ENCODE data around the gene PPIC. TPM values are rescaled to one million over a fixed set of nuclear protein-coding genes. Genes with fewer than 3 reads are reported as not detected.
"Not testable (repeated sequence)": the region's sequence is repeated elsewhere in the genome, so short reads cannot be mapped to it uniquely, and the experiment has no call there.

The PPIC gene
- total RNA-seq, 3 donors from 2014 or later: 49.7 to 68.8 (median 50.8) TPM

DNA sequence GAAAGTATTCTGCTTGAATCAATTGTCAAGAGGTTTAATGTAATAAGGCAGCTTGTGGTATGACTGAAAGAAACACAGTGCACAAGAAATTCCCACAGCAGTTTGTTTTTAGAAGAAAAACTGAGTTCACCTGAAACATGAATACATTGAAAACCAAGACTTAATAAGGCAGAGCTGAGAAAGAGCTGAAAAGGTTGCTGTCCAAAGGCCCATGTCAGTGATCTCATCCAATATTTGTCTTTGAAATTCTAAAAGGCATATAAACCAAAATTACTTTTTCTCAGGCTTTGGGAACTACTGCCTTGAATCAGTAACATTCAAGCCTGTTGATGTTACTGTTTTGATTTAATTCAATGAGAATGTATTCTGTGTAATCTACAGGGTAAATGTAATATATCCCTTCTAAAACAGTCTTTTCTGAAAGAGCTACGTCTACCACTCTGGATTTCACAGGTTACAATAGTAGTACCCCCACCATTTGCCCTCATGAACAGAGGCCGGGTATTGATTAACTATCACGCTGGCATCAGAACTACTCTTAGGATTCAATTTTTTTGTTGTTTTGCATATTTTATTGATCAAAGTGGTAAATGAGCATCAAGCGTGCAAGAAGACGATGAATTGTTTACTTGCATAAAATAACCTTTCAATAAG is 57.8 kb downstream of the PPIC start:
- DNase-seq (no peak), ATAC-seq (no peak)
- no peaks in the 10 kb centered on the region for H3K9me3 ChIP-seq
- TF ChIP-seq, protein P1, sequence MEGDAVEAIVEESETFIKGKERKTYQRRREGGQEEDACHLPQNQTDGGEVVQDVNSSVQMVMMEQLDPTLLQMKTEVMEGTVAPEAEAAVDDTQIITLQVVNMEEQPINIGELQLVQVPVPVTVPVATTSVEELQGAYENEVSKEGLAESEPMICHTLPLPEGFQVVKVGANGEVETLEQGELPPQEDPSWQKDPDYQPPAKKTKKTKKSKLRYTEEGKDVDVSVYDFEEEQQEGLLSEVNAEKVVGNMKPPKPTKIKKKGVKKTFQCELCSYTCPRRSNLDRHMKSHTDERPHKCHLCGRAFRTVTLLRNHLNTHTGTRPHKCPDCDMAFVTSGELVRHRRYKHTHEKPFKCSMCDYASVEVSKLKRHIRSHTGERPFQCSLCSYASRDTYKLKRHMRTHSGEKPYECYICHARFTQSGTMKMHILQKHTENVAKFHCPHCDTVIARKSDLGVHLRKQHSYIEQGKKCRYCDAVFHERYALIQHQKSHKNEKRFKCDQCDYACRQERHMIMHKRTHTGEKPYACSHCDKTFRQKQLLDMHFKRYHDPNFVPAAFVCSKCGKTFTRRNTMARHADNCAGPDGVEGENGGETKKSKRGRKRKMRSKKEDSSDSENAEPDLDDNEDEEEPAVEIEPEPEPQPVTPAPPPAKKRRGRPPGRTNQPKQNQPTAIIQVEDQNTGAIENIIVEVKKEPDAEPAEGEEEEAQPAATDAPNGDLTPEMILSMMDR (IDR thresholded peaks at IDR 0.05): no peak
- intact Hi-C loops (cut with DNase I, micrococcal nuclease): no loop called here
- H3K36me3 ChIP-seq (ENCODE audit: low read depth): no peaks in the 10 kb centered on the region
- no peak overlapping the region for H3K4me3 ChIP-seq
- no peaks in the 10 kb centered on the region for H3K4me1 ChIP-seq (ENCODE audit: low read depth)

DNA sequence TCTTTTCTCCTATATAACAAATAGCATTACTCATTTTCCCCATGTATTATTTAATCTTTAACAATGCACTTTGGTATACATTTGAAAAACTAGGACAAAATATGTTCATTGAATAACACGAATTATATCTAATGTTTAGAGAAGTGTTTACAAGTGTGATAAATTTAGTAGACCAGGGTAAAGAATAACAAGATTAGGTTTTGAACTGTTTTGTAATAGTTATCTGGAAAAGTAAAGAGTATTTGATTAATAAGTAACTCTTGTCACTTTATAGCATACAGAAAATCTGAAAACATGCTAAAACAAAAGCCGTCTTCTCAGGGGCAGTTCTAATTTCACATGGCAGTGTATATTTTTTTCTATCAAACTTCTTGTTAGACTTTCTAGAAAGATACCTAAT is 58.5 kb downstream of the PPIC start:
- no peak overlapping the region for H3K4me3 ChIP-seq
- no peaks in the 10 kb centered on the region for H3K9me3 ChIP-seq
- intact Hi-C loops (cut with DNase I, micrococcal nuclease): no loop called here
- TF ChIP-seq, protein P1 (IDR thresholded peaks at IDR 0.05): no peak
- DNase-seq (no peak), ATAC-seq (no peak)
- H3K4me1 ChIP-seq (ENCODE audit: low read depth): no peaks in the 10 kb centered on the region
- no peaks in the 10 kb centered on the region for H3K36me3 ChIP-seq (ENCODE audit: low read depth)

DNA sequence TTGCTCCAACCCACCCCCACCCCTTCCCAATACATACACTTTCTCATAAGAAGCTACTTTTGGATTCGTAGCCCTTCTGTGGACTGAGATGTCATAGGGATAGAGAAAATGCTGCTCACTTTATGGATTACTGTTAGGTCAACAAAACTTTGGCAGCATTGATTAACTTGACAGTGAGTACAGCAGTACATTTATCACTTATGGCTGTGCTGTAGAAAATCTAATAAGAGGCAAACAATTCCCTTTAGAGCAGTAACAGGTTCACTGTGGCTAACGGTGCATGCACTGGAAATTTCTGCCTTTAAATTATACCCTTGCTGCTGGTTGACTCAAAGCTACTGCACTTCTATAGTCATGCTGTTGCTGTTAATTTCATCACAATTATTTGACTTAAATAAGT is 59.2 kb downstream of the PPIC start:
- ATAC-seq (no peak), DNase-seq (no peak)
- H3K9me3 ChIP-seq: no peaks in the 10 kb centered on the region
- no peak overlapping the region for H3K4me3 ChIP-seq
- H3K4me1 ChIP-seq (ENCODE audit: low read depth): no peaks in the 10 kb centered on the region
- no peaks in the 10 kb centered on the region for H3K36me3 ChIP-seq (ENCODE audit: low read depth)
- TF ChIP-seq, protein P1 (IDR thresholded peaks at IDR 0.05): no peak
- intact Hi-C loops (cut with DNase I, micrococcal nuclease): no loop called here

DNA sequence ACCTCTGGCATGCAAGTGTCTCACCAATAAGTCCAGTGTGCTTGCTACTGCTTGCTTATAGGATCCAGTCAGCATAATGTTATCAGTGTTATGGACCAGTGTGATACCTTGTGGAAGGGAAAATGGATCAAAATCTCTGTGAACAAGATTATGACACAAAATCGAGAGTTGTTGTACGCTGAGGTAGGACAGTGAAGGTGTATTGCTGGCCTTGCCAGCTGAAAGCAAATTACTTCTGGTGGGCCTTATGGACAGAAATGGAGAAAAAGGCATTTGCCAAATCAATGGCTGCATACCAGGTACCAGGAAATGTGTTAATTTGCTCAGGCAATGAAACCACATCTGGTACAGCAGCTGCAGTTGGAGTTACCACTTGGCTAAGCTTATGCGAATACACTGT is 62.3 kb downstream of the PPIC start:
- H3K4me3 ChIP-seq; H3K9me3 ChIP-seq; intact Hi-C loops (cut with DNase I, micrococcal nuclease); H3K36me3 ChIP-seq (ENCODE audit: low read depth); H3K4me1 ChIP-seq (ENCODE audit: low read depth); ATAC-seq; DNase-seq: not testable (repeated sequence)

DNA sequence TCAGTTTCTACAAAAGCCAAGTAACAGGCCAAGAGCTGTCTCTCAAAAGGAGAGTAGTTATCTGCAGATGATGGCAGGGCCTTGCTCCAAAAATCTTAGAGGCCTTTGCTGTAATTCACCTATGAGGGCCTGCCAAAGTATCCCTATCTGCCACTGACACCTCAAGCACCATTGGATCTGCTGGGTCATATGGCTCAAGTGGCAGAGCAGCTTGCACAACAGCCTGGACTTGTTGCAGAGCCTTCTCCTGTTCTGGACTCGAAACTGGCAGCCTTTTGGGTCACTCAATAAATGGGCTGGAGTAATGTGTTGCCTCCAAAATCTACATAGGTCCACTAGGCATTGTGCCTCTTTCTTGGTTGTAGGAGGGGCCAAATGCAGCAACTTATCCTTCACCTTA is 62.8 kb downstream of the PPIC start:
- ATAC-seq; H3K36me3 ChIP-seq (ENCODE audit: low read depth); H3K4me3 ChIP-seq; H3K4me1 ChIP-seq (ENCODE audit: low read depth); intact Hi-C loops (cut with DNase I, micrococcal nuclease); DNase-seq; H3K9me3 ChIP-seq: not testable (repeated sequence)

Other genes starting within 250 kb of the PPIC start
- 10 to 100 TPM; 15.4 to 17.5 (median 15.7) TPM for gene SNX24, start 191.1 kb downstream of the PPIC start, total RNA-seq
- gene PRDM6, start 52.5 kb upstream of the PPIC start, total RNA-seq: 10 to 100 TPM in 1 of 3 donors, 1 to 10 TPM in 2; 2.1 to 21.1 (median 2.2) TPM

Data from mucosa of descending colon (tissue), 3 donors.